A549 (cell line): Measurements from ENCODE around the gene B3GNT3. TPM values are rescaled to one million over a fixed set of nuclear protein-coding genes. Genes with fewer than 3 reads are reported as not detected.

Experiments
- ATAC-seq, 2 experiments: fragments of 200-7000 bp in 1 of 2; fragments of >200 bp in 1 of 2; cut with Nextera tagmentation in 1 of 2; cut with Tn5 transposase in 1 of 2; 3 replicates each; pipeline versions ENCODE4 v1.8.0 to v1.9.1; 2018 to 2020; ENCODE audit warnings: mild to moderate bottlenecking in 1 of 2, moderate library complexity in 1 of 2
- CTCF ChIA-PET: fragments of 300-600 bp; sonication (Branson Sonifier 250); formaldehyde crosslinking; extraction: SDS; loops from one replicate; lab custom pipeline; 2021; ENCODE audit warnings: antibody characterized with exemption, inconsistent platforms; lab: Yijun Ruan, JAX
- POLR2A ChIA-PET: fragments of 350-600 bp; formaldehyde crosslinking; extraction: SDS; loops from one replicate; lab custom pipeline; 2021; ENCODE audit warnings: antibody characterized with exemption, inconsistent platforms; lab: Yijun Ruan, JAX
- DNase-seq, 2 experiments: peaks; one replicate each; pipeline versions ENCODE4 v3.0.0 to v3.0.0-alpha.2; 2011 to 2016; ENCODE audit warnings: low read depth in 1 of 2, low spot score in 1 of 2
- FAIRE-seq: peaks from 2 replicates; lab custom pipeline; 2011; peaks lifted over from hg19 to GRCh38; lab: Jason Lieb, UNC
- H3K27ac ChIP-seq, 2 experiments: fragments of >200 bp; sonication (Bioruptor Twin); formaldehyde crosslinking; 3 replicates each; pipeline ENCODE4 v1.5.1; 2016 to 2017
- H3K4me1 ChIP-seq: fragments of >200 bp; sonication (Bioruptor Twin); formaldehyde crosslinking; 3 replicates; pipeline ENCODE4 v1.6.1; 2016
- H3K4me2 ChIP-seq: fragments of >200 bp; sonication (Bioruptor Twin); formaldehyde crosslinking; 3 replicates; pipeline ENCODE4 v1.6.1; 2016
- H3K4me3 ChIP-seq: fragments of >200 bp; sonication (Bioruptor Twin); formaldehyde crosslinking; 3 replicates; pipeline ENCODE4 v1.5.1; 2016
- H3K9me3 ChIP-seq: fragments of >200 bp; sonication (Bioruptor Twin); formaldehyde crosslinking; 3 replicates; pipeline ENCODE4 v1.6.1; 2016
- BHLHE40 ChIP-seq: IDR thresholded peaks from 2 replicates; pipeline ENCODE4 v1.6.1; 2012; ENCODE audit warnings: low read depth, low read length, inconsistent platforms
- CEBPB ChIP-seq, 2 experiments: fragments of >200 bp in 1 of 2; sonication (Bioruptor Twin) in 1 of 2; formaldehyde crosslinking in 1 of 2; IDR thresholded peaks; 2 replicates each; pipeline ENCODE4 v1.6.1; 2012 to 2016
- CHD2 ChIP-seq: fragments of 150-350 bp; IDR thresholded peaks from 2 replicates; pipeline ENCODE4 v1.6.1; 2014; ENCODE audit warnings: low read length; ENCODE audit not compliant: partially characterized antibody
- CHD4 ChIP-seq: fragments of 200-600 bp; sonication (generic); IDR thresholded peaks from 2 replicates; pipeline ENCODE4 v1.6.1; 2016; ENCODE audit warnings: antibody characterized with exemption, mild to moderate bottlenecking, borderline replicate concordance
- EP300 ChIP-seq, 2 experiments: fragments of >200 bp; sonication (Bioruptor Twin); formaldehyde crosslinking; IDR thresholded peaks; 2 replicates in 1 of 2; 3 replicates in 1 of 2; pipeline ENCODE4 v1.6.1; 2016 to 2017
- FOXS1 ChIP-seq: fragments of 250-450 bp; sonication (Bioruptor Pico); IDR thresholded peaks from 2 replicates; pipeline ENCODE4 v1.5.0; 2020; ENCODE audit warnings: mild to moderate bottlenecking, moderate library complexity
- HOXA7 ChIP-seq: fragments of 250-450 bp; sonication (Bioruptor Pico); IDR thresholded peaks from 2 replicates; pipeline ENCODE4 v1.5.0; 2020; ENCODE audit warnings: mild to moderate bottlenecking, moderate library complexity
- KDM1A ChIP-seq: fragments of 200-600 bp; sonication (generic); IDR thresholded peaks from 2 replicates; pipeline ENCODE4 v1.6.1; 2016; ENCODE audit warnings: low read depth, mild to moderate bottlenecking
- KDM5A ChIP-seq: fragments of 200-600 bp; sonication (generic); IDR thresholded peaks from 2 replicates; pipeline ENCODE4 v1.6.1; 2016; ENCODE audit warnings: antibody characterized with exemption, mild to moderate bottlenecking
- MAFK ChIP-seq: fragments of 450-650 bp; IDR thresholded peaks from 2 replicates; pipeline ENCODE4 v1.6.1; 2014; ENCODE audit not compliant: partially characterized antibody
- MAZ ChIP-seq: fragments of 150-350 bp; IDR thresholded peaks from 2 replicates; pipeline ENCODE4 v1.6.1; 2014; ENCODE audit warnings: antibody characterized with exemption, low read depth, low read length, borderline replicate concordance
- MYC ChIP-seq: IDR thresholded peaks from 2 replicates; pipeline ENCODE4 v1.6.1; 2012; ENCODE audit warnings: mild to moderate bottlenecking, inconsistent platforms, low read length, improper control_type of control experiment, borderline replicate concordance
- POLR2A ChIP-seq: IDR thresholded peaks from 2 replicates; pipeline ENCODE4 v1.6.1; 2012; ENCODE audit warnings: mild to moderate bottlenecking, low read length
- RAD21 ChIP-seq, 2 experiments: fragments of >200 bp in 1 of 2; sonication (Bioruptor Twin) in 1 of 2; formaldehyde crosslinking in 1 of 2; IDR thresholded peaks in 1 of 2; conservative IDR thresholded peaks in 1 of 2; 2 replicates in 1 of 2; 3 replicates in 1 of 2; pipeline ENCODE4 v1.6.1; 2012 to 2018; ENCODE audit warnings: inconsistent platforms in 1 of 2
- RARB ChIP-seq: fragments of 250-450 bp; sonication (Bioruptor Pico); IDR thresholded peaks from 2 replicates; pipeline ENCODE4 v1.8.0; 2021; ENCODE audit warnings: mild to moderate bottlenecking, moderate library complexity
- RCOR1 ChIP-seq: fragments of 150-350 bp; IDR thresholded peaks from 2 replicates; pipeline ENCODE4 v1.6.1; 2014; ENCODE audit warnings: antibody characterized with exemption, low read length, low read depth
- SREBF2 ChIP-seq: fragments of 450-650 bp; IDR thresholded peaks from 2 replicates; pipeline ENCODE4 v1.6.1; 2014; ENCODE audit warnings: mild to moderate bottlenecking, moderate library complexity
- ZFP36 ChIP-seq: fragments of 450-650 bp; IDR thresholded peaks from 2 replicates; pipeline ENCODE4 v1.6.1; 2014; ENCODE audit warnings: borderline replicate concordance; ENCODE audit not compliant: partially characterized antibody
- WGBS: methylation state at CpG from one replicate; pipeline ENCODE4 v1.1.6; 2017; ENCODE audit errors: missing lambda C conversion rate; 5-methylcytosine and 5-hydroxymethylcytosine counted together
- polyA plus RNA-seq, 4 experiments: library from polyadenylated mRNA; depleted of rRNA in 3 of 4; stranded (reverse); fragments of >200 nt; fragmentation: RNase III in 1 of 4; extraction: RNeasy Plus Mini Kit Qiagen cat#74134 plus additional on column Dnase treatment in 1 of 4; gene quantifications; 2 replicates in 3 of 4; 3 replicates in 1 of 4; pipeline ENCODE4 v1.2.3, GENCODE V29; 2011 to 2017
- TF ChIP-seq, protein P1 (sequence below): fragments of 250-450 bp; sonication (Bioruptor Pico); IDR thresholded peaks from 2 replicates; pipeline ENCODE4 v1.5.0; 2020; ENCODE audit warnings: low read depth, mild to moderate bottlenecking, moderate library complexity
- TF ChIP-seq, protein P2 (sequence below): IDR thresholded peaks from 2 replicates; pipeline ENCODE4 v1.6.1; 2012

B3GNT3 gene
- polyA plus RNA-seq, 2 of the 4 experiments (the other 2 are of a cell fraction), result 2.4 to 2.7 TPM

DNA sequence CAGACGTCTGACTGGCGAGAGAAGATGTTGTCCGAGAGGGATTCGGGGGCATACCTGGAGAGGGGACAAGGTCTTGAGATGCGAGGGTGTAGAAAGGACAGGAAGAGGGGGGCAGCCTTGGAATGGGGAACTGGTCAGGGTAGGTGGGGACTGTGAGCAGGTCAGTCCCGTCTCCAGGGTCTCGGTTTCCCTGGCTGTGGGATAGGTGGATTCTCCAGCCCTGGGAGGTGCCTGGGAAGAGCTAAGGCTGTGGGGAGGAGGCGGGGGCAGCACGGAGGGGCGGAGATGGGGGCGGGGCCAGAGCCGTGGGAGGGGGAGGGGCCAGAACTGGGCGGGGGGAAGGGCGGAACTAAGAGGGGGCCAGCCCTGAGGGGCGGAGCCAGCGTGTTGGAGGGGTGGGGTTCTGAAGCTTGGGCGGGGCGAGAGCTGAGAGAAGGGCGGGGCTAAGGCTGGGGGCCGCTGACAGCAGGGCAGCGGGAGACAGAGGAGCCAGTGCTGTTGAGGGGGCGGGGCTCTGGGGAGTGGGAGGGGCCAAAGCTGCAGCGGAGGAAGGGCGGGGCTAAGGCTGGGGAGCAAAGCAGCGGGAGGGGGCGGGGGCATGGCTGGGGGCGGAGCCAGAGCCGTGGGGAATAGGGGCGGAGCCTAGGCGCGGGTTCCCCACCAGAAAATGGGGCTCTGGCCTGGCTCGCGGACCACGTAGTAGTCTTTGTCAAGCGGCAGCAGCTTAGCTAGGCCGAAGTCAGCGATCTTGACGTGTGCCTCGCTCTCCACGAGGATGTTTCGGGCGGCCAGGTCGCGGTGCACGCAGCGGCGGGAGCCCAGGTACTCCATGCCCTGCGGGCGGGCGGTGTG, 35.9 kb downstream of the B3GNT3 start:
- no peak for TF ChIP-seq CHD4
- no peak for TF ChIP-seq RCOR1
- TF ChIP-seq, all 56 proteins: peak for 0
- Histone ChIP-seq H3K4me2 (peak overlapping the region; percentile 100), H3K4me1 (peaks cover 4% of the 10 kb centered on the region; the same call in 1 of the 3 replicates), H3K9me3 (no peaks in the 10 kb centered on the region), H3K4me3 (peak overlapping the region; percentile 55), H3K27ac (peak overlapping the region; percentile 88 to 89)
- WGBS, result 66% methylated on average over 23 of the region's 50 CpGs
- CTCF ChIA-PET, result interaction anchor here (0.7 to 1.2 kb wide), 2 partner anchors 10 to 46 kb away, joined by 3 read pairs; no protein-coding TSS in a partner anchor
- FAIRE-seq, result no peak
- peak; percentile 89 to 91 for DNase-seq
- POLR2A ChIA-PET, result interaction anchor here (0.7 to 1.3 kb wide), 5 partner anchors 12 to 112 kb away, joined by 3 to 9 read pairs (median 4); partner anchors contain the start of genes B3GNT3, MAP1S and RPL18A
- peak; percentile 85 to 93 for ATAC-seq

DNA sequence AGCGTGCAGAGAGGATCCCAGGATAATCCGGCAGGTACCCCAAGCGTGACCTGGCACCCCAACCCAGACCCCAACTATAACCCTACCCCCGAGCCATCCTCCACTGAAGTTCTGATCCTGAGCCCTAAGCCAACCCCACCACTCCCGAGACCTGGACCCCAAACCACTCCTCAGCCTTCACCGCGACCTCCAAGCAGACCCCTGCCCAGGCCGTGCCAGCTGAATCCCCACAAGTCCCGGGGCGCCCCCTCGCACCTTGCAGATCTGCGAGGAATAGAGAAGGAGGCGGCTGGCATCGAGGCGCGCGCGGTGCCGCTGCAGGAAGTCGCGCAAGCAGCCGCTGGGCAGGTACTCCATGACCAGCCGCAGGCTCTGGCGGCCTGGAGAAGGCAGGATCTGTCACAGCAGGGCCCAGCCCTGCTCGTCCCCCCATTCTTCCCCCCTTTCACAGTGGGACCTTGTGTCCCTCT, 36.5 kb downstream of the B3GNT3 start:
- Histone ChIP-seq H3K4me3 (no peak overlapping the region), H3K4me2 (no peak overlapping the region; the same call in 2 of the 3 replicates)

DNA sequence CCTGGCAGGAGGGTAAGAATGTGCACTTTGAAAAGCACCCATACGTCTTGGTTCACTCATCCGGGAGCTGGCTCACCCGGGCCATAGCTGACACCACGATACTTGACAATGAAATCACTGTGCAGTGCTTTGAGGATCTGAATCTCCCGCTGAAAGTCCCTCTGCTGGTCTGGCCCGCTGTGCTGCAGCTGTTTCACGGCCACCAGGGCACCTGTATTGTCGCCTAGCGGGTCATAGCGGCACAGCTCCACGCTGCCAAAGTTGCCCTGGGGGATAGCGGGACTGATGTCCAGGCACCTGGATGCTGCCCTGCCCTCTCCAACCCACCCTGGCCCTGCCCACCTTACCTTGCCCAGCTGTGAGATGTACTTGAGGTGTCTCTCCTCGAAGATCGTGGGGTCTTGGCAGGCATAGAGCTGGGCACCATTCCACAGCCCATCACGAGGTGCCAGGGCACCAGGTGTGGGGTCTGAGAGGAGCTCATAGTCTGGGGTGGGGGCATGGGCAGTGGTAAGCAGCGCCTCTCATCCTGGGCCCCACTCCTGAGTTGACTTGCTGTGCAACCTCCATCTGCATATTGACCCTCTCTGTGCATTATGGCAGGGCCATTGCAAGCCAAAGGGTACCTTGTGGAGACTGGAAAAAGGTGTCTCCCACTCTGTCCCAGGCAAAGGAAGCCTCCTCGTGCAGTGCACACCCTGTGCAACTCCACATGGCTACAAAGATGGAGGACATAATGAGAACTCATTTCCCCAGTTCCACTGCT, 37.7 kb downstream of the B3GNT3 start:
- H3K4me3 ChIP-seq, result no peak overlapping the region
- POLR2A ChIA-PET, result interaction anchor here (0.5 kb wide), 1 partner anchor 8 kb away, joined by 3 read pairs; no protein-coding TSS in a partner anchor
- no peak overlapping the region for H3K27ac ChIP-seq
- H3K4me2 ChIP-seq, result no peak overlapping the region
- TF ChIP-seq ZFP36 (peak; percentile 9), KDM1A (peak; percentile 33; the same call in 1 of the 2 replicates)
- TF ChIP-seq, protein P1, sequence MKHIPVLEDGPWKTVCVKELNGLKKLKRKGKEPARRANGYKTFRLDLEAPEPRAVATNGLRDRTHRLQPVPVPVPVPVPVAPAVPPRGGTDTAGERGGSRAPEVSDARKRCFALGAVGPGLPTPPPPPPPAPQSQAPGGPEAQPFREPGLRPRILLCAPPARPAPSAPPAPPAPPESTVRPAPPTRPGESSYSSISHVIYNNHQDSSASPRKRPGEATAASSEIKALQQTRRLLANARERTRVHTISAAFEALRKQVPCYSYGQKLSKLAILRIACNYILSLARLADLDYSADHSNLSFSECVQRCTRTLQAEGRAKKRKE (CRISPR knock-in tag), result no peak
- ATAC-seq, result no peak
- WGBS, result 83% methylated on average over 15 of the region's 17 CpGs
- peaks cover 4% of the 10 kb centered on the region; the same call in 1 of the 3 replicates for H3K4me1 ChIP-seq
- FAIRE-seq, result no peak
- H3K9me3 ChIP-seq, result no peaks in the 10 kb centered on the region
- CTCF ChIA-PET, result interaction anchor here (0.9 to 1.9 kb wide), 3 partner anchors 10 to 27 kb away, joined by 4 to 9 read pairs (median 4); partner anchors contain the start of gene RPL18A
- DNase-seq, result no peak

More for the DNA sequence above, 36.5 kb downstream of the B3GNT3 start:
- POLR2A ChIA-PET, result interaction anchor here (1.0 to 1.3 kb wide), 2 partner anchors 20 to 28 kb away, joined by 3 to 9 read pairs; partner anchors contain the start of gene RPL18A
- no peak for DNase-seq
- CTCF ChIA-PET, result interaction anchor here (1.9 kb wide), 1 partner anchor 24 kb away, joined by 9 read pairs; no protein-coding TSS in a partner anchor
- Histone ChIP-seq H3K27ac (0 out of 6 replicates have a peak overlapping the region, but pooled peaks of 1 of the 2 experiments have one; percentile 38), H3K4me1 (peaks cover 4% of the 10 kb centered on the region; the same call in 1 of the 3 replicates), H3K9me3 (no peaks in the 10 kb centered on the region)
- WGBS, result 90% methylated on average over 6 of the region's 25 CpGs
- no peak for FAIRE-seq
- no peak for TF ChIP-seq CEBPB (IDR thresholded peaks at IDR 0.05)
- no peak for TF ChIP-seq MAZ
- TF ChIP-seq SREBF2, result no peak
- no peak for TF ChIP-seq KDM1A
- TF ChIP-seq, protein P2, sequence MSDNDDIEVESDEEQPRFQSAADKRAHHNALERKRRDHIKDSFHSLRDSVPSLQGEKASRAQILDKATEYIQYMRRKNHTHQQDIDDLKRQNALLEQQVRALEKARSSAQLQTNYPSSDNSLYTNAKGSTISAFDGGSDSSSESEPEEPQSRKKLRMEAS, result no peak
- TF ChIP-seq MYC, result no peak
- TF ChIP-seq POLR2A, result no peak
- TF ChIP-seq HOXA7 (CRISPR knock-in tag), result no peak
- TF ChIP-seq EP300 (IDR thresholded peaks at IDR 0.05), result no peak
- no peak for TF ChIP-seq CHD2
- TF ChIP-seq BHLHE40, result no peak
- TF ChIP-seq RARB (CRISPR knock-in tag), result no peak
- TF ChIP-seq RAD21 (conservative IDR thresholded peaks at IDR 0.05 in 1 of 2, IDR thresholded peaks at IDR 0.05 in 1 of 2), result no peak
- no peak for TF ChIP-seq CHD4
- TF ChIP-seq MAFK, result no peak
- TF ChIP-seq KDM5A, result no peak
- TF ChIP-seq FOXS1 (CRISPR knock-in tag), result no peak
- TF ChIP-seq, protein P1 (CRISPR knock-in tag), result no peak
- no peak for ATAC-seq
